Activated CD4-positive, alpha-beta T cell treated with anti-CD3 and anti-CD28 coated beads for 1 hour (primary cell): Measurements from ENCODE around the gene OLFM3.

ENCODE experiments used
- DNase-seq: peaks from one replicate; pipeline ENCODE4 v3.0.0-alpha.2; 2020

Gene OLFM3

DNA sequence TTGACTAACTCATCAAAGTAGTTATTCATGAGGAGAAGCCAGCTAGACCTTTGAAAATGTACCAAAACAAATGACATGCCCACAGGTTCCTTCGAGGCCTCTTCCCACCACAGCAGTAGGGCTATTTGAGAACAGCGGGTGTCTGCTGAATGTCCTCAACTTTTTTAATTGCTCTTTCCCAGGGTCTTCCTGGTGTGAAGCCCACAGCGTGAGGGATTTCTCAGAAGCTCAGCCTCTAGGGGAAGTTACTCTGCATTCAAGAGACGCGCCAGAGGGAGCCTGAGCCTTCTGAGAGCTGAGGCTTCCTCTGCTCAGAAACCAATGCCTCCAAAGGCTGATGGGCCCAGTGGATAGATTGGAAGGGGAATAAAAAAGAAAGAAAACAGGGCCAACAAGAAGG lies 153.6 kb downstream of the OLFM3 start:
- no peak for DNase-seq

DNA sequence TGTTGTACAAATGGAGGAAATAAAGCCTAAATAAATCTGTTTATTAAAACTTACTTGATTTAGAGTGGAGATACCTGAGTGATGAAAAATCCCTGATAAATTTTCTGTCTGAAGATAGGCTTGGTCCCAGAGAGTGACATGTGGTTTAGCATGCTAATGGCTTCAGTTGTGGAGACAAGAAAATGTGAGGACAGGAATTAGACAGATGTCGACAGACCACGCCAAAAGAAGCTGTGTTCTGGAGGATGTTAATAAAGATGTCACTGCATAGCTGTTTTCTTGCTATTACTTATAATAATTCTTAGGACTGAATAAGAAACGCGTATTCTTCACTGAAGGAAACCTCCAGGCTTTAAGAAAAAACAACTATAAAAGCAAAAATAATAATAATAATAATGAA lies 154.9 kb downstream of the OLFM3 start:
- no peak for DNase-seq

DNA sequence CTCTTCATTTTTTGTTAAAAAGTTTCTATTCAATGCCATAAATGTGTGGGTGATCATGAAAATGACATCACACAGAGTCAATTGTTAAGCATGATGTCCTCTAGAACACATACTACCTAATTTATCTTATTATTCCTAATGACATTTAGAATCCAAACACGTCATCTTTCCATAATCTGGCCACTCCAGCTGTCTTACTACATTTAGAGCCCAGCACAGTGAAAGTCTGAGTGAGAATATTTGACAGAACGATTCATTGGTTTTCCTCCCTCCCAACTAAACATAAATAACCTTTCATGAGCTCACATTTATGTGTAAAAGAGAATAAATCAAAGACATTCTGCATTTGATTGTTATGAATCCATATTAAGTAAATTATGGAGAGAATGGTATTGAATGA lies 160.7 kb downstream of the OLFM3 start:
- no peak for DNase-seq

DNA sequence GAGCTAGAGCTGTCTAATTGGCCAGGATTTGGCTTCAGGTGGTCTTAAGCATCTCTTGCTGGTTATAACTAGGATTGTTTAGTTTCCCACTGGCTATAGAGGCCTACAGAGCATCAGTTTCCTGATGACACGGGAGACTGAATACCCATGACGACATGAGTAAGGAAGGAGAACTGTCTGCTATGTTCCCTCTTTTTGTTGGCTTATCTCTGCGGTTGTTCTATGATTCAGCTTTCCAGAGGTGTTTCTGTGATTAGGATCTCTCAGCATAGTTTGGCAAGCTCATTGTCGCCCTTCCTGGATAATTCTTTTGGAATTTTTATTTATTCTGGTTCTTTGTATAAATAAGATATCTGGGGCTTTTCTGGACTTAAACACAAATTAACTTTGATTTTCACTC lies 163.4 kb downstream of the OLFM3 start:
- no peak for DNase-seq

DNA sequence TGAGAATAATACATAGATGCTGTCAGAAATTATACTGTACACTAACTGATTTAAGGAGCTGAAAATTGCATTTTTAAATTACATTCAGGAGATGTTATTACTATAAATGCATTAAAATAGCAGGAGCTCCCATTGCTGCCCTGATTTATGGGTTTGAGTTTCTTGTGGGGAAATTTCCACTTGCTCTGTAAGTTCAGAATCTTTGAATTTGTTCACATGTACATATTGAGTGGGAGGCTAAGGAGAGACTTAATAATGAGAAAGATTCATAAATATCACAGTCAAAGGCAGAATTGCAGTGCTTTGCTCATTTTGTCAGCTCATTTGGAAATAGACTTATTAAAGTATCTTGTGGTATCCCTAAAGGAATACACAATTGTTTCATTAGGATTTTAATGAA lies 170.3 kb downstream of the OLFM3 start:
- DNase-seq = no peak

DNA sequence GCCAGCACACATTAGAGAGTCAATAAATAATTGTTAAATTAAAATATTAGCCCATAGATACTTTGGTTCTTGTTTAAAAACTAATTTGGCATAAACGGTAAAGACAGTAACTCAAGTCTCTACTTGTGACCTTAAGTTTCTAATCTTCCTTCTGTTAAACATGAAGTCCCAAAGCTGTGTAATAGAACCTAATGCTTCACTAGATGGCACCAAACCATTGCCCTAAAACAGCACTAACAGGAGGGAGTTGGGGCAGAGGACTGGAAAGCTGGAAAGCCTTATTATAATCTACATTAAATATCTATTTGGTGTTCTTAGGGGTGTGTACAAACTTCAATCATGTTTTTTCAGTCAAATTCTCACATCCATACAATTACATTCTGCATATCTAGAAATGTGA lies 176.7 kb downstream of the OLFM3 start:
- no peak for DNase-seq

DNA sequence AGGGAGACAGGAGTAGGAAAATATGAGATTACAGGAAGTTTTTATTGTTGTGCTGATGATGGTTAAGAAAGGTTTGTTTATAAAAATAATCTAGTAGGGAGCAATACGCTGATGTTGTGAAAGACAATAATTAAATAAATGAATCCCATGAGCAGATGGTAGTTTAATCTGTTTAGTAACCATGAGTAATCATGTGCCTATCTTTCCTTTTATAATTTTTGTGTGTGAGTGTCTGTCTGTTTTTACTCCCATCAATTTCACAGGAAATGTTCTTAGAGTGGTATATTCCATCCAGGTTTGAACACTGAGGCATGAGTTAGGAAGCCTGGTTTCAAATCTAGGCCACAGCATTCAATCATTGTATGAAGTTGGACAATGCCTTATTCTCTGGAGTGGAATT lies 180.5 kb downstream of the OLFM3 start:
- DNase-seq = no peak

DNA sequence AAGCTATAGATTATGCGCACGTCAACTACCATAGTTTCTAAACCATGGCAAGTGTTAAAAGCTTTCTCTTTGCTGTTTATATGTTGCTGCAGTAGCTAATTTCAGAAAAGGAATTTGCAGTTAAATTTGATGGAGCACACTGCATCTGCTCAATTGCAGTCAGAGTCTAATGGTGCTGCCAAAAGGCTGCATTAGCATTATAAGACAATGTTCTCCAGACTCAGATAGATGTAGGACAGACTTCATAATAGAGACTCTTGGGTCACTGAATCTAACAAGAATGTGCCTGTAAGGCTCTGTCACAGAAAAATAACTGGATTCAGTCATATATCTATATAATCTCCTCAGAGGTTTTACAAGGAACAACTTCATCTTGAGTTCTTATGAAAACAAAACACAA lies 198.3 kb downstream of the OLFM3 start:
- DNase-seq = no peak

DNA sequence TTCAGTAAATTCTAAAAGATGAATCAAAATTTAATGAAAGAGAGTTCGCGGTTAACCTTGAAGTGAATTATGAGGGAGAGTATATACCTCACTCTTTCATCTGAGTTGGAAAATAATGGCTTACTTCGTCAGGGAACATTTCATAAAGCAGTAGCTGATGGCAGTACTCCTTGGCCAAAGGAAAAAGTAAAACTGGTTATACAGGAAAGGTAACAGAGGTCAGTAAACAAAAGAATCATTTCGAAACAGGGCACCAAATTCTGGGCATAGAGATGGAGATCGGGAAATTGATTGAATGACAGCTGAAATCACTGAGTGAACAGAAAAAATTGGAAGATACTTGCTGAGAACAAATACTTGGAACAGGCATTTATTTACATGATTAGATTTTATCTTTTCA lies 199.0 kb downstream of the OLFM3 start:
- DNase-seq = no peak

DNA sequence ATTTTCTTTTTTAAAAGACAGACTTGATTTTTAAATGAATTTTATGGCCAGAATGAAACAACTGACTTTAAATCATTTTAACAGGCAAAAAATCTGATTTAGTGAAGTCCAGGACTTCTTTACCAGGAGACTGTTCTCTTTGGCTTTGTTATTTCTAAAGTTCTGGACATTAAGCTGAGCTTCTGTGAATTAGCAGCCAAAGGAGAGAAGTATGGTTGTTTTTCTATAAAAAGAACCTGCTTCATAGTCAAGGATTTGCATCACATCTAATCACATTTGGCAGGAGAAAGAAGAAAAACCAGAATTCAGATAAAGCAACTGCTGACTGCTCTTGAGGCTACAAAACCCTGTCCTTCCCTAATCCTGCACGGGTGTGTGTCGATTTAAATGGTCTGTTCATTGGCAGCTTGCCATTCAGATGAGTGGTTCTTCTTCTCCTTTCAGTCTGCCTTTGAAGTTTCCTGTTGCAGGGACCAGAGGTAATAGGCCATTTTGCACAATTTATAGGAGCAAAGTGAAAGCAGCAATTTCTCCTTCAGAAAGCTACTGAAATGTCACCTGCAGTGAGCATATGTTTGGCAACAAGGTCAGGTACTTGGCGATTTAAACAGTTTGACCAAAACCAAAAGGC lies 215.4 kb downstream of the OLFM3 start:
- no peak for DNase-seq

DNA sequence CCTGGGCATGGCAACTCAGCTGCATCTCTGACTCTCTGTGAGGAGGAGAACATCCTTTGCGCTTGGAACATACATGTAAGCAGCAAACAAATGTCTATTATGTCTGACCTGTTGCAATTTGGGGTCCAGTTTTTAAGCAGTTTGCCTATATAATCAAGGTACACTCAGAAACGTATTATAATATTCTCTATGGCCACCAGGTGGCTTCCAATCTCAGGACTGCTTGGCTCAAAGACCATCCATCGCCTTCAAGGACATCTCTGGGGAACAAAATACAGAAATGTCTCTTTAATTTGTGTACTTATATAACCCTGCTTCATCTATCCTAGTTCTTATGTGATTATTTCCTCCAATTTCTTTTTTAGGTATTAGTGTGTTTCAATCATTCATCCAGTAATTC lies 227.2 kb downstream of the OLFM3 start:
- no peak for DNase-seq

DNA sequence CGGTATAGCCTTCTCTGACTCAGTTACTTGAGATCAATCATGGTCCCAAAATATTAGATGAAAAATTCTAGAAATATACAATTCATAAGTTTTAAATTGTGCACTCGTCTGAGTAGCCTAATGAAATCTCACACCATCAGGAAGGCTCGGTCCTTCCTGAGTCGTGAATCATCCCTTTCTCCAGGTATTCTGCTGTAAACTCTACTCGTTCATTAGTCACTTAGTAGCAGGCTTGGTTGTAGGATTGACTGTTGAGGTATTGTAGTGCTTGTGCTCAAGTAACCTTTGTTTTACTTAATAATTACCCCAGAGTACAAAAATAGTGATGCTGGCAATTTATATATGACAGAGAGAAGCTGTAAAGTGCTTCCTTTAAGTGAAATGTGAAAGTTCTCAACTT lies 238.7 kb downstream of the OLFM3 start:
- DNase-seq = no peak

DNA sequence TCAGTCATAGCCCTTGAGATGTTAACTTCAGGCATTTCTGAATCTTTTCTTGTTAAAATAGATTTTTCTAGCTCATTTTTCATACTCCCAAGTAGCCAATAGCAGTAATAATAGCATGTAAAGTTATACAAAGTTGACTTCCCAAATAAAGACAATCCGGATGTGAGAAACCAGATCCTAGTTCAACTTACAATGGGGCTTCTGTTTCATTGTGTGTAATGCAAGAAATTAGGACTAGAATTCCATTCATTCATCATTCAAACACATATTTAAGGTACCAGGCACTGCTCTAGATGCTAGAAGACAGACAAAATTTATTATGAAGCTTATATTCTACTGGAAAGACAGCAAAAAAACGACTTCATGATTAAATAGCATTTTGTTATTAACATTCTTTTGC lies 240.3 kb downstream of the OLFM3 start:
- DNase-seq = no peak
